HepG2 (cell line): Measurements from ENCODE around the gene CYP27A1. TPM values are rescaled to one million over a fixed set of nuclear protein-coding genes. Genes with fewer than 3 reads are reported as not detected.

Experiments
- ATAC-seq: fragments of 200-7000 bp; cut with Tn5 transposase; 3 replicates; pipeline ENCODE4 v1.9.1; 2020; ENCODE audit warnings: mild to moderate bottlenecking, moderate library complexity
- BruUV-seq: library from RNA; stranded (reverse); fragments of 400-500 nt; replicated peaks from 2 replicates; lab custom pipeline; 2021; lab: Mats Ljungman, UMichigan
- CTCF ChIA-PET: fragments of 300-600 bp; formaldehyde crosslinking; extraction: SDS; loops from one replicate; lab custom pipeline; 2021; ENCODE audit warnings: low total read pairs, inconsistent platforms, low intra/inter-chr PET ratio; lab: Yijun Ruan, JAX
- POLR2A ChIA-PET: fragments of 350-600 bp; sonication (Branson Sonifier 250); formaldehyde crosslinking; loops from one replicate; lab custom pipeline; 2020; ENCODE audit warnings: antibody characterized with exemption, inconsistent platforms; lab: Yijun Ruan, JAX
- DNase-seq: peaks from one replicate; pipeline ENCODE4 v3.0.0-alpha.2; 2015; ENCODE audit warnings: low spot score
- FAIRE-seq: peaks from 3 replicates; lab custom pipeline; 2011; peaks lifted over from hg19 to GRCh38; lab: Jason Lieb, UNC
- H2AFZ ChIP-seq: one replicate; pipeline ENCODE4 v1.6.1; 2011; ENCODE audit warnings: low read length, inconsistent platforms
- H3K27ac ChIP-seq: fragments of 300-600 bp; 3 replicates; pipeline ENCODE4 v1.8.0; 2011; ENCODE audit warnings: mixed run types, mild to moderate bottlenecking, mixed read lengths, low read length, inconsistent platforms; ENCODE audit not compliant: insufficient read depth; ENCODE audit errors: extremely low read length
- H3K27me3 ChIP-seq, 2 experiments: fragments of 200-600 bp in 1 of 2; 2 replicates in 1 of 2; 3 replicates in 1 of 2; pipeline versions ENCODE4 v1.6.0 to v1.8.0; 2011; ENCODE audit warnings: low read length in 2 of 2, mild to moderate bottlenecking in 2 of 2, moderate library complexity in 2 of 2, inconsistent platforms in 1 of 2; ENCODE audit not compliant: insufficient read depth in 2 of 2, control insufficient read depth in 1 of 2
- H3K36me3 ChIP-seq, 2 experiments: fragments of 200-600 bp in 1 of 2; replicated peaks in 1 of 2; 2 replicates in 1 of 2; 3 replicates in 1 of 2; pipeline versions ENCODE4 v1.5.1 to v1.8.0; 2011; ENCODE audit warnings: low read length in 2 of 2, inconsistent platforms in 1 of 2; ENCODE audit not compliant: insufficient read depth in 2 of 2, control insufficient read depth in 1 of 2
- H3K4me1 ChIP-seq: 2 replicates; pipeline ENCODE4 v1.5.1; 2012; ENCODE audit warnings: low read length, inconsistent platforms; ENCODE audit not compliant: insufficient read depth
- H3K4me2 ChIP-seq: 2 replicates; pipeline ENCODE4 v1.6.0; 2011; ENCODE audit warnings: low read depth, low read length, inconsistent platforms
- H3K4me3 ChIP-seq, 3 experiments: fragments of 200-600 bp in 1 of 3; sonication (generic), shearing (Covaris generic) in 1 of 3; replicated peaks in 1 of 3; 2 replicates each; pipeline ENCODE4 v1.5.1; 2011 to 2016; ENCODE audit warnings: low read length in 3 of 3, inconsistent platforms in 2 of 3, low read depth in 2 of 3, mild to moderate bottlenecking in 2 of 3, control low read depth in 1 of 3, mixed read lengths in 1 of 3; ENCODE audit not compliant: insufficient read depth in 1 of 3
- H3K79me2 ChIP-seq: one replicate; pipeline ENCODE4 v1.6.1; 2011; ENCODE audit warnings: low read length, inconsistent platforms; ENCODE audit not compliant: insufficient read depth
- H3K9ac ChIP-seq: 2 replicates; pipeline ENCODE4 v1.6.0; 2011; ENCODE audit warnings: mild to moderate bottlenecking, low read depth, low read length, inconsistent platforms; ENCODE audit not compliant: insufficient read depth
- H3K9me3 ChIP-seq: 2 replicates; pipeline ENCODE4 v1.5.1; 2012; ENCODE audit warnings: mild to moderate bottlenecking, low read length
- H4K20me1 ChIP-seq: 2 replicates; pipeline ENCODE4 v1.6.0; 2011; ENCODE audit warnings: inconsistent platforms, mild to moderate bottlenecking, low read length, moderate library complexity; ENCODE audit not compliant: insufficient read depth
- AGO2 ChIP-seq: fragments of 200-400 bp; formaldehyde crosslinking; optimal IDR thresholded peaks from 2 replicates; pipeline ENCODE3; 2017; ENCODE audit warnings: mild to moderate bottlenecking, low read depth, low read length, moderate library complexity
- ARNT ChIP-seq: fragments of 450-650 bp; IDR thresholded peaks from 2 replicates; pipeline ENCODE4 v1.6.1; 2017
- CBX5 ChIP-seq: sonication (generic); formaldehyde crosslinking; IDR thresholded peaks from 2 replicates; pipeline ENCODE4 v1.4.0; 2020; ENCODE audit warnings: missing genetic modification reagents, borderline replicate concordance
- HDAC1 ChIP-seq: sonication (generic); formaldehyde crosslinking; IDR thresholded peaks from 2 replicates; pipeline ENCODE4 v1.5.1; 2020; ENCODE audit warnings: mild to moderate bottlenecking, missing genetic modification reagents
- ISX ChIP-seq: sonication (generic); formaldehyde crosslinking; conservative IDR thresholded peaks from 2 replicates; pipeline ENCODE4 v1.5.0; 2020; ENCODE audit warnings: missing genetic modification reagents
- KMT2A ChIP-seq: sonication (generic); formaldehyde crosslinking; IDR thresholded peaks from 2 replicates; pipeline ENCODE4 v1.4.0; 2020; ENCODE audit warnings: missing genetic modification reagents
- POLR2AphosphoS5 ChIP-seq: IDR thresholded peaks from 2 replicates; pipeline ENCODE4 v1.6.1; 2012; ENCODE audit warnings: low read depth, low read length
- RFX5 ChIP-seq: IDR thresholded peaks from 2 replicates; pipeline ENCODE4 v1.6.1; 2011; ENCODE audit warnings: low read depth, low read length, improper control_type of control experiment
- SUZ12 ChIP-seq: fragments of 150-350 bp; IDR thresholded peaks from 2 replicates; pipeline ENCODE4 v1.6.1; 2014; ENCODE audit warnings: low read depth, low read length
- TARDBP ChIP-seq: sonication (generic); formaldehyde crosslinking; IDR thresholded peaks from 2 replicates; pipeline ENCODE4 v1.8.0; 2022; ENCODE audit warnings: mild to moderate bottlenecking, missing genetic modification reagents
- TEAD2 ChIP-seq: sonication (generic); formaldehyde crosslinking; IDR thresholded peaks from 2 replicates; pipeline ENCODE4 v1.9.0; 2021; ENCODE audit warnings: missing genetic modification reagents
- TEAD3 ChIP-seq: optimal IDR thresholded peaks from 2 replicates; pipeline ENCODE3; 2016; ENCODE audit warnings: borderline replicate concordance
- ZBTB7A ChIP-seq: sonication (generic); formaldehyde crosslinking; IDR thresholded peaks from 2 replicates; pipeline ENCODE4 v1.8.0; 2022; ENCODE audit warnings: mild to moderate bottlenecking, missing genetic modification reagents
- ZFP1 ChIP-seq: IDR thresholded peaks from 2 replicates; pipeline ENCODE4 v1.6.1; 2016
- ZFP82 ChIP-seq: sonication (generic); formaldehyde crosslinking; IDR thresholded peaks from 2 replicates; pipeline ENCODE4 v1.5.1; 2020; ENCODE audit warnings: mild to moderate bottlenecking, missing genetic modification reagents, borderline replicate concordance
- ZNF282 ChIP-seq: fragments of 450-650 bp; IDR thresholded peaks from 2 replicates; pipeline ENCODE4 v1.6.1; 2018; ENCODE audit not compliant: partially characterized antibody
- ZNF333 ChIP-seq: sonication (generic); formaldehyde crosslinking; IDR thresholded peaks from 2 replicates; pipeline ENCODE4 v1.4.0; 2020; ENCODE audit warnings: mild to moderate bottlenecking, missing genetic modification reagents, borderline replicate concordance
- ZNF335 ChIP-seq: sonication (generic); formaldehyde crosslinking; IDR thresholded peaks from 2 replicates; pipeline ENCODE4 v1.4.0; 2020; ENCODE audit warnings: missing genetic modification reagents
- ZNF367 ChIP-seq: sonication (generic); formaldehyde crosslinking; IDR thresholded peaks from 2 replicates; pipeline ENCODE4 v1.4.0; 2020; ENCODE audit warnings: missing genetic modification reagents, borderline replicate concordance
- ZNF383 ChIP-seq: sonication (generic); formaldehyde crosslinking; IDR thresholded peaks from 2 replicates; pipeline ENCODE4 v1.4.0; 2020; ENCODE audit warnings: missing genetic modification reagents, mild to moderate bottlenecking, borderline replicate concordance
- ZNF460 ChIP-seq: sonication (generic); formaldehyde crosslinking; IDR thresholded peaks from 2 replicates; pipeline ENCODE4 v1.5.1; 2020; ENCODE audit warnings: missing genetic modification reagents, mild to moderate bottlenecking, borderline replicate concordance
- ZNF572 ChIP-seq: sonication (generic); formaldehyde crosslinking; IDR thresholded peaks from 2 replicates; pipeline ENCODE4 v1.5.1; 2020; ENCODE audit warnings: mild to moderate bottlenecking, missing genetic modification reagents
- ZNF574 ChIP-seq: sonication (generic); formaldehyde crosslinking; IDR thresholded peaks from 2 replicates; pipeline ENCODE4 v1.4.0; 2020; ENCODE audit warnings: missing genetic modification reagents
- ZNF724P ChIP-seq: sonication (generic); formaldehyde crosslinking; IDR thresholded peaks from 2 replicates; pipeline ENCODE4 v1.8.0; 2022; ENCODE audit warnings: missing genetic modification reagents, borderline replicate concordance
- WGBS: methylation state at CpG from one replicate; pipeline ENCODE4 v1.1.6; 2017; ENCODE audit warnings: low lambda C conversion rate; 5-methylcytosine and 5-hydroxymethylcytosine counted together
- in situ Hi-C: cut with HindIII; loops from 2 replicates; pipeline ENCODE4 v1.10.0; 2017; ENCODE audit warnings: low pct_unique_long_range_greater_than_20kb; ENCODE audit not compliant: extremely low pct_ligation_motif_present
- intact Hi-C: fragments of 100-400 bp; cut with micrococcal nuclease; formaldehyde crosslinking; loops from one replicate; pipeline ENCODE4 v1.10.0; 2022; ENCODE audit not compliant: unreplicated experiment
- polyA plus RNA-seq, 8 experiments: library from polyadenylated mRNA; depleted of rRNA in 3 of 8; stranded (reverse) in 7 of 8; unstranded in 1 of 8; fragments of >200 nt; fragmentation: Illumina TruSeq in 4 of 8; extraction: Trizol in 4 of 8; gene quantifications; 2 replicates each; pipeline versions ENCODE4 v1.2.1 to v1.2.3, GENCODE V29; 2011 to 2016; ENCODE audit warnings: low read depth in 4 of 8, missing spikeins in 1 of 8, mixed read lengths in 1 of 8; ENCODE audit not compliant: insufficient read depth in 1 of 8
- total RNA-seq, 5 experiments: library from RNA; depleted of rRNA; stranded (reverse); fragments of >200 nt; fragmentation: Illumina TruSeq; extraction: Trizol; gene quantifications; 2 replicates each; pipeline ENCODE4 v1.2.3, GENCODE V29; 2016; ENCODE audit warnings: low read depth in 1 of 5

The CYP27A1 gene
- total and polyA plus RNA-seq, 2 of the 13 experiments (the other 11 are each of a cell fraction or from before 2014, with no cell fraction given): 157 to 266 TPM

- H3K9ac ChIP-seq: peak overlapping the region; percentile 75
- H2AFZ ChIP-seq: no peak overlapping the region
- POLR2A ChIA-PET: interaction anchor here (0.6 to 8.6 kb wide), 24 partner anchors 9 to 450 kb away, joined by 3 to 218 read pairs (median 5); partner anchors contain the start of genes BCS1L, CYP27A1, RNF25 and STK36
- H3K4me2 ChIP-seq: peak overlapping the region; percentile 83
- no peaks in the 10 kb centered on the region for H3K79me2 ChIP-seq
- intact Hi-C loops: loop anchor here (1.0 to 2.0 kb wide), 5 partner anchors 9 to 51 kb away; partner anchors contain the start of genes CYP27A1 and TTLL4
- ATAC-seq: peak; percentile 89
- peaks cover 21 to 35% of the 10 kb centered on the region in 2 experiments for H3K36me3 ChIP-seq
- peak overlapping the region; percentile 16 to 51 (median 37); a peak in 5 of 6 replicates for H3K4me3 ChIP-seq
- WGBS: 2% methylated on average over 10 of the region's 10 CpGs
- no peaks in the 10 kb centered on the region for H3K9me3 ChIP-seq
- in situ Hi-C loops: no loop called here
- DNase-seq: peak; percentile 100
- peaks cover 86% of the 10 kb centered on the region for H3K4me1 ChIP-seq
- CTCF ChIA-PET: interaction anchor here (1.0 kb wide), 2 partner anchors 28 to 92 kb away, joined by 3 to 4 read pairs; no protein-coding TSS in a partner anchor
- H3K27ac ChIP-seq: peak overlapping the region; percentile 96
- no TSS peak for BruUV-seq
- no peaks in the 10 kb centered on the region for H3K27me3 ChIP-seq
- H4K20me1 ChIP-seq: no peaks in the 10 kb centered on the region
- peak; percentile 100 for FAIRE-seq
- no peak for TF ChIP-seq ZFP82 (CRISPR knock-in tag)
- peak; percentile 81; the same call in 1 of the 2 replicates for TF ChIP-seq ZNF335 (CRISPR knock-in tag)
- TF ChIP-seq ZNF724P (CRISPR knock-in tag): peak; percentile 94
- TF ChIP-seq ISX: 0 out of 2 replicates have a peak, but pooled peaks have one; percentile 35
- no peak for TF ChIP-seq ARNT
- TF ChIP-seq ZNF383: no peak
- TF ChIP-seq AGO2: no peak
- TF ChIP-seq ZNF282: no peak
- peak; percentile 20 for TF ChIP-seq RFX5
- 0 out of 2 replicates have a peak, but pooled peaks have one; percentile 78 for TF ChIP-seq KMT2A (CRISPR knock-in tag)
- peak; percentile 94 for TF ChIP-seq ZNF574 (CRISPR knock-in tag)
- peak; percentile 84 for TF ChIP-seq TEAD3 (CRISPR knock-in tag)
- TF ChIP-seq ZNF572 (CRISPR knock-in tag): no peak
- peak; percentile 87 for TF ChIP-seq POLR2AphosphoS5
- peak; percentile 99 for TF ChIP-seq HDAC1 (CRISPR knock-in tag)
- no peak for TF ChIP-seq ZNF333
- TF ChIP-seq TARDBP: peak; percentile 96
- peak; percentile 94 for TF ChIP-seq ZBTB7A
- TF ChIP-seq ZNF460 (CRISPR knock-in tag): peak; percentile 65; the same call in 1 of the 2 replicates
- TF ChIP-seq TEAD2: no peak
- TF ChIP-seq ZNF367 (CRISPR knock-in tag): peak; percentile 94; the same call in 1 of the 2 replicates
- TF ChIP-seq SUZ12: no peak
- peak; percentile 88 for TF ChIP-seq ZFP1 (CRISPR knock-in tag)
- TF ChIP-seq CBX5 (CRISPR knock-in tag): peak; percentile 97; the same call in 1 of the 2 replicates
Measured at GRCh38 chr2:218755567-218756404, 26.2 kb upstream of the CYP27A1 start.
